Stomach (tissue), 4 donors: ENCODE measurements around the gene NEDD4L.

Source experiments
- CTCF ChIP-seq, 7 experiments: fragments of 450-650 bp in 4 of 7; fragments of 200-600 bp in 3 of 7; sonication (generic) in 3 of 7; IDR thresholded peaks; one replicate each; pipeline ENCODE4 v1.5.1; 2016 to 2019; ENCODE audit warnings: antibody characterized with exemption in 7 of 7, control low read depth in 2 of 7, mild to moderate bottlenecking in 1 of 7
- POLR2A ChIP-seq, 4 donors: fragments of 450-650 bp; IDR thresholded peaks; one replicate each; pipeline ENCODE4 v1.6.1; 2016; ENCODE audit warnings: antibody characterized with exemption in 4 of 4, control low read depth in 2 of 4, mild to moderate bottlenecking in 1 of 4, moderate library complexity in 1 of 4

GRCh38 chr18:58315739-58316215 lies 271.8 kb downstream of the NEDD4L start:
- no peak for TF ChIP-seq POLR2A (IDR thresholded peaks at IDR 0.05)
- TF ChIP-seq CTCF (IDR thresholded peaks at IDR 0.05), result no peak
